Measurements from ENCODE around the gene ITPR2.
A peak's percentile ranks its signal among the peaks of the same experiment; 100 is the strongest.

The ITPR2 gene

GRCh38 chr12:26551385-26551784, 281.6 kb downstream of the ITPR2 start:
- no peak for DNase-seq

- no peak for DNase-seq
These were observed 284.8 kb downstream of the ITPR2 start for GRCh38 chr12:26548227-26548626.

- DNase-seq = no peak
These were observed 286.3 kb downstream of the ITPR2 start for GRCh38 chr12:26546535-26547314.

DNA sequence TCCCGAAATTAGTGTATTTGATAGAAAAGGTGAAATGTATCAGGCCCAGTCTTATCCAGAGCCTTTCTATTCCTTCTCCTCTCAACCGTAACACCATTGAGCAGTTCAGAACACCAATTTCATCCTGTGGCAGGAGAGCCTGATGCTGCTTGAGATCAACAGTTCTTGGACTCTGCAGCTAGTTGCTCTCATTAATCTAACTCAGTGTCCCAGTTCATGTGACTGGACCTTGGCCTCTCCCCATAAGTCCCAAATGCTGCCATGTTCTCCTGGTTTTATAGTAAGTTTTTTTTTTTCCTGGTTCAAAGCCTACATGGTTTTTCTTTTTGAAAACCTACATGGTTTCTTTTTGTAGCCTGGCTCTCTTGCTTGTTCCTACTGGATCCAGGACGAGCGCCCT, 293.9 kb downstream of the ITPR2 start:
- DNase-seq = no peak

GRCh38 chr12:26537651-26538050, 295.3 kb downstream of the ITPR2 start:
- no peak for DNase-seq

DNA sequence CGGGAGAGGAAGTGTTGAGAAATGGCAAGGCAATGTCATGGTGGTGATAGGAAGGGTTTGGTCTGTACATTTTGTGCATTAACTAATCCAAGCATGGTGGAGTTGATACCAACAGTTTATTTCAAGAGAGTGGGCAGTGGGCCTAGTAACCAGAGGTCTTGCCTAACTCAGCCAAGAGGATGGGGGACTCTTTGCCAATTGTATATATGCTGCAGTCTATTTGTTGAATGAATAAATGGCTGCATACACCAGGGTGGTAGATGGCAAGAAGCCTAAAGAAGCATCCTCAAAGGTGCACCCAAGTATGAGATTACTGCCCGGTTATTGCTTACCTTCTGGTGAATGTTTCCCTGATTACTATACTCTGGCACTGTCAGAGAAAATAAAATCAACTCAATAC, 295.9 kb downstream of the ITPR2 start:
- no peak for DNase-seq

DNA sequence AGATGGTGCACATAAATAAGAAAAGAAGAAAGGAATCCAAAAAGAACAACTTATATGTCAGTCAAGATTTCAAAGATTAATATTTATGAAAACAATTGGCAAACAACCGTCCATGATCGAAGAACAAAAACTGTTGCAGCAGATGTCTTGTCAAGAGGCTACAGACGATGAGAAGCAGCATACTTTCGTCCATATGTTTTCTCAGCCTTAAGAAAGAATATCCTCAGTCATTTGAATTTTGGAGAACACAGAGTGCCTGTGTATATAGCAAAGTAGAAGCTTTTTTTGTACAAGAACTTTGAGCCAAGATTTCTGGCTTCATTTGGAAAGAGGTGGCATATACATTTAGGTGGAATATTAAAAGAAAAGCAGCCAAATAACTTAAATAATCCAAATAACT, 297.2 kb downstream of the ITPR2 start:
- no peak for DNase-seq

DNA sequence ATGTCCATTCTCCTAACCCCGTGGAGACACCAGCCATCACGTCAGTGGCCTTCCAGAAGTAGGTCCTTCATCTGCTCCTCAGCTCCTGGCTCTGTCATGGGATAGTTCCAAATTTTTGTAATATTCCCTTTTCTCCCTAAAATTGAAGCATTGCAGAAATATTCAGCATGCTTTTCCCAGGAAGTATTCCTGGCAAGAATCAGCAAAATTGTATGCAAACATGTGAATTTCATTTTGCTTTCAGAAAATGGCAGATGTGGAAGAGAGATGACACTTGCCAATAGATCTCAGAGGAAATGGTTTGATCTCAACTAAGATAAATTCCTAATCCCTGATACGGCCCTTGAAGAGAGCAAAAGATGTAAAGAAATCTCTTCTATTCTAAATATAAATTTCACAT, 298.9 kb downstream of the ITPR2 start:
- no peak for DNase-seq

- no peak for DNase-seq
These were observed 299.8 kb downstream of the ITPR2 start for GRCh38 chr12:26533211-26533610.

- no peak for DNase-seq
These were observed 302.5 kb downstream of the ITPR2 start for GRCh38 chr12:26530461-26530860.

DNA sequence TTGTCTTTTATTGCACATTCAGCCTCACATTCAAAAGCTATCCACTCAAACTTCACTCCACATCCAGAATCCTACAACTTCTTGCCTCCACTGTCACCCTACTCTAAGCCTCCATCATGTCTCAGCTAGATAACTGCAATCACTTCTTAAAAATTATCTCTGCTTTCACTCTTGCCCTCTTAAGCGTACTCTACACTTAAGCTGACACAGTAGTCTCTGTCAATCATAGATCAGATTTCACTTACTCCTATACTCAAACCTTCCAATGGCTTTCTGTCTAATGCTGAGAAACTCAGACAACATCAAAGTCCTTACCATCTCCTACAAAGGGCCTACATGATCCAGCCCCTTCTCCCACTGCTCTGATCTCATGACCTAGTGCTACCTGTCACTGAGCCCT, 304.1 kb downstream of the ITPR2 start:
- DNase-seq = no peak

GRCh38 chr12:26527682-26528081, 305.3 kb downstream of the ITPR2 start:
- DNase-seq = no peak

DNA sequence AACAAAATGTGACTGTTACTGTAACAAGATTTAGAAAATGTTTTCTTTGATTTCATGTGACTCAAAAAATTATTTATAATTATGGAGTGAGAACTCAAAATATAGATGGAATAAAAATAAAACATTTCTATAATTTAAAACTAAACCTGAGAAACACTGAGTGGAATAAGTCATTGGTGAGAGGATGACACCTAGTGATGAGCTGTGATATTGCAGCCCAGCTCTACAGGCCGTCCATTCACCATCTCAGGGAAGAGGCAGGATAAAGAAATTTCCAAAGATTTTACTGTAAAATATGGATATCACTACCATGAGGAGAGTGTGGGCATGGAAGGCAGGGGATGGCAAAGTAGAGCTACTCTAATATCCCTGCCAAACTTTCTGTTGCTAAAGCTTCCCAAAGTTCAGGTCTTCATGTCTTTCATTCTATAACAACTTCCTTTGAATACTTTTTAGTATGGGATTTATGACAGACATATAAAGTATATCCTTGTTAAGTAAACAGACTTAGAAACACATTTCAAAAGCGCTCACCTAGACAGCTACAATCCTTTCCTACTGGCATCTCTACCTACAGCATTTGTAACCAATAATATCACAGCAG, 308.0 kb downstream of the ITPR2 start:
- no peak for DNase-seq

DNA sequence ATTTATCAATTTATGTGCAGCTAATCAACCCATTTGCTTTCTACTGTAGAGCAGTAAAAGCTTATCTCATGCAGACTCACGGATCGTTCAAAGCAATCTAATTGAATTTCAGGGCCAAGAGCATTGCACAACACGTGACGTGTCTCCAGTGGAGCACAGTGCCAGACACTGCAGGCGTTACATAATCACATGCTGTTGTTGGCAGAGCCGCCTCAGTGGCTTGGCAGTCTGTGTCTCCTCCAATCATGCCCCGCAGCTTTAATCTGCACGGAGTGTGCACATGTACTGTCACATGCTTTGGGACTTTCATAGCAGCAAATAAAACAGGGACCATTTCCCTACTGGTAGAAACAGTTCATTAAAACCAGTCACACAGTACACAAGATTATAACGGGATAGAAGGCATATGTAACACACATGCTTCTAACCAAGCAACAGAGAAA, 309.3 kb downstream of the ITPR2 start:
- no peak for DNase-seq

- DNase-seq = no peak
These were observed 312.1 kb downstream of the ITPR2 start for GRCh38 chr12:26520869-26521268.

DNA sequence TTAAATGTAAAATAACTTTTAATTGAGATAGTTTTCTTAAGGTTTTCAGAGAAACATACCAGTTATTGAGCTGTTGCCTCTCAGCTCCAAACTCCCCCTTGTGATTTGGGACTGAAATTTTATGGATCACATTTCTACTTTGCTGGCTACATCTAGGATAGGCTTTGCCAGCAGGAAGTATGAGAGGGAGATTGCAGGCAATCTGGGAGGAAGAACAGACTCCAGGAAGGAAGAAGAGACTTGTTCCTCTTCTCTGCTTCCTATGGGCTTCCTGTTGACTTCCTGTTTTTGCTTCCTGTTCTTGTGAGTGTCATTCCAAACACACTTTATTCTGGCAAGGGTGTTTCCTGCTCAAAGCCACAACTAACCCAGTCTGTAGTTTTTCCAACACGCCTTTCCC, 312.9 kb downstream of the ITPR2 start:
- no peak for DNase-seq

DNA sequence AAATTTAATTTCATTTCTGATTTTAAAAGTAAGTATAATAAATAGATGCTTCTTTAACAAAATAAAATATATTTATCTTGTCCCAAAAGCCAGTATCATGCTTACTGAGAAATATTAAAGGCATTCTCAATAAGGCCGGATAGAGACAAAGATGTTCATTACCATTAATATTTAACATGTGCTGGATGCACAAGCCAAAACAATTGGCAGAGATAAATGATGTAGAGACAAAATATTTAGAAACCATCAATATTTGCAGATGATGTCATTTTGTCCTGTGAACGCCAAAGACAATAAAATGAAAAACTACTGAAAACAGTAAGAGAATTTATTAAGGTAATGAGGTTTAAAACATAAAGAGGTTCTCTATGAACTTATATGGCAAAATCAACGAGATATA, 313.5 kb downstream of the ITPR2 start:
- DNase-seq = no peak

- DNase-seq = peak; percentile 17
These were observed 315.7 kb downstream of the ITPR2 start for GRCh38 chr12:26517320-26517719.

- no peak for DNase-seq
These were observed 318.6 kb downstream of the ITPR2 start for GRCh38 chr12:26514364-26514763.

GRCh38 chr12:26513363-26514043, 319.5 kb downstream of the ITPR2 start:
- DNase-seq = no peak

GRCh38 chr12:26512213-26512612, 320.8 kb downstream of the ITPR2 start:
- DNase-seq = peak; percentile 12

GRCh38 chr12:26510354-26510674, 322.7 kb downstream of the ITPR2 start:
- no peak for DNase-seq

GRCh38 chr12:26507613-26508012, 325.4 kb downstream of the ITPR2 start:
- no peak for DNase-seq

GRCh38 chr12:26499979-26500640, 332.9 kb downstream of the ITPR2 start:
- no peak for DNase-seq

Measured in NCI-H146 (cell line).